ENCODE results near the gene SPN. TPM values are rescaled to one million over a fixed set of nuclear protein-coding genes. Genes with fewer than 3 reads are reported as not detected.
"Not testable (repeated sequence)": the region's sequence is repeated elsewhere in the genome, so short reads cannot be mapped to it uniquely, and the experiment has no call there.

The SPN gene
- 1 to 10 TPM; 4.4 to 6.0 (median 4.5) TPM for total RNA-seq
- long read RNA-seq, donor 1, partial matches to known transcripts: 2 of 4 reads
- long read RNA-seq, donor 1, other reads (novel, unspliced or antisense): 0 of 4 reads
- long read RNA-seq, donor 2, partial matches to known transcripts: 1 of 2 reads
- long read RNA-seq, donor 2, other reads (novel, unspliced or antisense): 0 of 2 reads

GRCh38 chr16:29663016-29663806, at the start of gene SPN:
Gene SPN (plus strand): TSS chr16:29663247. CDS start chr16:29663729, 482 bp downstream.
- no peaks in the 10 kb centered on the region for H3K9me3 ChIP-seq
- no peaks in the 10 kb centered on the region for H3K36me3 ChIP-seq (ENCODE audit: low read depth)
- TF ChIP-seq, protein P1, sequence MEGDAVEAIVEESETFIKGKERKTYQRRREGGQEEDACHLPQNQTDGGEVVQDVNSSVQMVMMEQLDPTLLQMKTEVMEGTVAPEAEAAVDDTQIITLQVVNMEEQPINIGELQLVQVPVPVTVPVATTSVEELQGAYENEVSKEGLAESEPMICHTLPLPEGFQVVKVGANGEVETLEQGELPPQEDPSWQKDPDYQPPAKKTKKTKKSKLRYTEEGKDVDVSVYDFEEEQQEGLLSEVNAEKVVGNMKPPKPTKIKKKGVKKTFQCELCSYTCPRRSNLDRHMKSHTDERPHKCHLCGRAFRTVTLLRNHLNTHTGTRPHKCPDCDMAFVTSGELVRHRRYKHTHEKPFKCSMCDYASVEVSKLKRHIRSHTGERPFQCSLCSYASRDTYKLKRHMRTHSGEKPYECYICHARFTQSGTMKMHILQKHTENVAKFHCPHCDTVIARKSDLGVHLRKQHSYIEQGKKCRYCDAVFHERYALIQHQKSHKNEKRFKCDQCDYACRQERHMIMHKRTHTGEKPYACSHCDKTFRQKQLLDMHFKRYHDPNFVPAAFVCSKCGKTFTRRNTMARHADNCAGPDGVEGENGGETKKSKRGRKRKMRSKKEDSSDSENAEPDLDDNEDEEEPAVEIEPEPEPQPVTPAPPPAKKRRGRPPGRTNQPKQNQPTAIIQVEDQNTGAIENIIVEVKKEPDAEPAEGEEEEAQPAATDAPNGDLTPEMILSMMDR (IDR thresholded peaks at IDR 0.05): no peak
- ATAC-seq (peak; percentile 46), DNase-seq (peak in 2 of 3 donors; percentile 50 to 69)
- intact Hi-C loops (cut with DNase I, micrococcal nuclease): no loop called here
- no peaks in the 10 kb centered on the region for H3K4me1 ChIP-seq (ENCODE audit: low read depth)
- H3K4me3 ChIP-seq: no peak within 1 kb of the TSS

- ATAC-seq: peak; percentile 86
- intact Hi-C loops (cut with DNase I, micrococcal nuclease); H3K9me3 ChIP-seq; H3K36me3 ChIP-seq (ENCODE audit: low read depth); H3K4me1 ChIP-seq (ENCODE audit: low read depth): not testable (repeated sequence)
- DNase-seq: peak; percentile 92 to 95 (median 94)
- peak overlapping the region; percentile 44 for H3K4me3 ChIP-seq
Observed at GRCh38 chr16:29613307-29614057, 49.6 kb upstream of the SPN start.

GRCh38 chr16:29614691-29615314, 48.2 kb upstream of the SPN start:
- DNase-seq; H3K4me3 ChIP-seq; H3K4me1 ChIP-seq (ENCODE audit: low read depth); ATAC-seq; H3K9me3 ChIP-seq; intact Hi-C loops (cut with DNase I, micrococcal nuclease); H3K36me3 ChIP-seq (ENCODE audit: low read depth): not testable (repeated sequence)

- ATAC-seq (peak; percentile 12), DNase-seq (peak in 1 of 3 donors; percentile 74)
- H3K9me3 ChIP-seq; intact Hi-C loops (cut with DNase I, micrococcal nuclease); H3K4me1 ChIP-seq (ENCODE audit: low read depth); H3K36me3 ChIP-seq (ENCODE audit: low read depth); H3K4me3 ChIP-seq: not testable (repeated sequence)
Observed at GRCh38 chr16:29616127-29616526, 46.9 kb upstream of the SPN start.

- peak; percentile 58 for ATAC-seq
- H3K36me3 ChIP-seq (ENCODE audit: low read depth); intact Hi-C loops (cut with DNase I, micrococcal nuclease); H3K4me1 ChIP-seq (ENCODE audit: low read depth); H3K4me3 ChIP-seq; H3K9me3 ChIP-seq: not testable (repeated sequence)
- peak in 2 of 3 donors; percentile 61 to 65 for DNase-seq
Observed at GRCh38 chr16:29620591-29620990, 42.5 kb upstream of the SPN start.

GRCh38 chr16:29622738-29623137, 40.3 kb upstream of the SPN start:
- H3K36me3 ChIP-seq (ENCODE audit: low read depth); H3K4me3 ChIP-seq; ATAC-seq; H3K9me3 ChIP-seq; DNase-seq; H3K4me1 ChIP-seq (ENCODE audit: low read depth); intact Hi-C loops (cut with DNase I, micrococcal nuclease): not testable (repeated sequence)

DNA sequence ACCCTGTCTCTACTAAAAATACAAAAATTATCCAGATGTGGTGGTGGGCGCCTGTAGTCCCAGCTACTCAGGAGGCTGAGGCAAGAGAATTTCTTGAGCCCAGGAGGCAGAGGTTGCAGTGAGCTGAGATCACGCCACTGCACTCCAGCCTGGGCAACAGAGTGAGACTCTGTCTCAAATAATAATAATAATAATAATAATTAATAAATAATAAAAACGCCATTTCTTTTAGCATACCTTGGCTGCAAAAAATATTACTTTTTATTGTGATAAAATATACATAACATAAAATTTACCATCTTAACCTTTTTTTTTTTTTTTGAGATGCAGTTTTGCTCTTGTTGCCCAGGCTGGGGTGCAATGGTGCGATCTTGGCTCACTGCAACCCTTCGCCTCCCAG, 39.8 kb upstream of the SPN start:
- H3K9me3 ChIP-seq; DNase-seq; H3K4me3 ChIP-seq; H3K36me3 ChIP-seq (ENCODE audit: low read depth); intact Hi-C loops (cut with DNase I, micrococcal nuclease); ATAC-seq; H3K4me1 ChIP-seq (ENCODE audit: low read depth): not testable (repeated sequence)

DNA sequence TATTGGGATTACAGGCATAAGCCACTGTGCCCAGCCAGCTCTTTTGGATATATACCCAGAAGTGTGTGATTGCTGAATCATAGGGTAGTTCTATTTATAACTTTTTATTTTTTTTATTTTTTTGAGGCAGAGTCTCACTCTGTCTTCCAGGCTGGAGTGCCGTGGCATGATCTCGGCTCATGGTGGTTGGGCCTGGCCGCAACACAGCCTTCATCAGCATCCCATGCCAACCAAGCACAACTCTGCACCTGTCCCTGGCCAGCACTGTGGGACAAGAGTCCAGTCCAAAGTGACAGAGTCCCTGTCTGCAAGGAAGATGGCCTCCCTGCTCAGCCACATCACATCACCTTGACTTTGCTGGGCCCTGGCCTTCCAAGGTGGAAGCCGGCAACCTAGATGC, 37.9 kb upstream of the SPN start:
- H3K9me3 ChIP-seq; DNase-seq; H3K4me1 ChIP-seq (ENCODE audit: low read depth); H3K36me3 ChIP-seq (ENCODE audit: low read depth); ATAC-seq; intact Hi-C loops (cut with DNase I, micrococcal nuclease); H3K4me3 ChIP-seq: not testable (repeated sequence)

DNA sequence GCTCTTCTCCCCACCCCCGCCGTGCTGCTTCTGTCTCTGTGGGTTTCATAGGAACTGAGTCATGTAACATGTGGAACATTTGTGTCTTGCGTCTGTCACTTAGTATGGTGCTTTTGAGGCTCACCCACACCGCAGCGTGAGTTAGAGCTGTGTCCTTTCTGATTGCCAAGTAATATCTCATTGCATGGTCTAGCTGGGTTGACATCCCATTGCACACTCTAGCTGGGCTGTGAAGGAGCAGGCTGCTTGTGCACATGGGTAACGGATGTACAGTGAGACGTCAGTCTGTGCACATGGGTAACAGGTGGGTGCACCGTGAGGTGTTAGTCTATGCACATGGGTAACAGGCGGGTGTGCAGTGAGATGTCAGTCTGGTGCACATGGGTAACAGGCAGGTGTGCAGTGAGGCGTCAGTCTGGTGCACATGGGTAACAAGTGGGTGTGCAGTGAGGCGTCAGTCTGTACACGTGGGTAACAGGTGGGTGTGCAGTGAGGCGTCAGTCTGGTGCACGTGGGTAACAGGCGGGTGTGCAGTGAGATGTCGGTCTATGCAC, 36.2 kb upstream of the SPN start:
- DNase-seq; H3K36me3 ChIP-seq (ENCODE audit: low read depth); H3K9me3 ChIP-seq; H3K4me1 ChIP-seq (ENCODE audit: low read depth); intact Hi-C loops (cut with DNase I, micrococcal nuclease); H3K4me3 ChIP-seq: not testable (repeated sequence)
- ATAC-seq: peak; percentile 72

DNA sequence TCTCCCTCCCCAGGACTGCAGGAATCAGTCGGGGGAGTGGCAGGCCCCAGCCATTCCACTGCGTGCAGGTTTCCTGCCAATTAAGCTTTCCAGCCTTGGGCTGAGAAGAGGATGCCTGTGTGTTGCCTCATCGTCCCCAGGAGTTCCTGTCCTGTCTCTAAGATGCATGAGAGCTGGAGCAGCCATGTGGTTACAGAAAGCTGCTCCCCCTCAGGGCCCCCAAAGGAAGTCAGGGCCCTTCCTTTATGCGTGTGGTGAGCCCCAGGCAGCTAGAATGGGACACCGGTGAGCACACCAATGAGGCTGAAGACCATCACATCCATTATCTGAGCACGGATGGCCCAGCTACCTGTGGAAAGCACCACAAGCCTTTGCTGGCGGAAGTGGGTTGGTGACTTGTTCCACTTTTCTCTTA, 35.4 kb upstream of the SPN start:
- ATAC-seq: peak; percentile 72
- H3K4me3 ChIP-seq; H3K4me1 ChIP-seq (ENCODE audit: low read depth); H3K36me3 ChIP-seq (ENCODE audit: low read depth); DNase-seq; intact Hi-C loops (cut with DNase I, micrococcal nuclease); H3K9me3 ChIP-seq: not testable (repeated sequence)

DNA sequence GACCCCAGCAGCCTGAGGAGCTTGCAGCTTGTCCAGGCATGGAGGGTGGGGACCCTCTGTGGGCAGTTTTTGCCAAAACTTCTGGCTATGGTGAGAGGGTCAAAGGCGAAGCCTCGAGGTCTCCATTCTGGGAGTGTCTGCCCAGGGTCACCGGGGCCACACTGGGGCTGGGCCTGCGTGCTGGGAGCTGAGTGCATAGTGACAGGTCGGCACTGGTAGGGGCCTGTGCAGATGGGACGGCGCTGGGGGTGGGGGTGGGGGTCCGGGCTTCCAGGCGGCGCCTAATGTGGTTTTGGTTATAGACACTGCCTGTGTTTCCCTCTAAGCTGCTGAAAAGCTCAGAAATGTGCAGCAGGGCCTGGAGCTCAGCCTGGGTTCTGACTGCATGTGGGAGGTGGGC, 34.3 kb upstream of the SPN start:
- ATAC-seq; DNase-seq; H3K4me3 ChIP-seq; H3K9me3 ChIP-seq; H3K36me3 ChIP-seq (ENCODE audit: low read depth); H3K4me1 ChIP-seq (ENCODE audit: low read depth); intact Hi-C loops (cut with DNase I, micrococcal nuclease): not testable (repeated sequence)

DNA sequence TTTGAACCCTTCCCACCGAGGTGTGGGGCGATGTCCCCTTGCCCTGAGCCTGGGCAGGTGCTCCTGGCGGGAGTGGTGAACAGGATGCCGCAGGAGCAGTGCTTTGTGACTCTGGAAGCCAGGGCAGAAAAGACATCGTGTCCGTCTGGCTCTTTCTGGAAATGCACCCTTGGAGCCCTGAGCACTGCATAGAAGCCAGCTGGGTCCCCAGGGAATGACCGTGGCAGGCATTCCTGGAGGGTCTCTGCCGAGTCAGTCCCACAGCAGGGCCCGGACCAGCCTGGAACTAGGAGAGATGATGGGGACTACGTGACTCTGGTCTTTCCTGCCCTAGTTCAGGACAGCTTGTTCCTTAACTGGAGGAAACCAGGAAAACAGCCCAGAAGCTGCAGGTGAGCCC, 33.7 kb upstream of the SPN start:
- intact Hi-C loops (cut with DNase I, micrococcal nuclease); H3K4me3 ChIP-seq; ATAC-seq; H3K9me3 ChIP-seq; DNase-seq; H3K4me1 ChIP-seq (ENCODE audit: low read depth); H3K36me3 ChIP-seq (ENCODE audit: low read depth): not testable (repeated sequence)

Measured in mucosa of descending colon (tissue), 3 donors.